Measurements from ENCODE around the gene MYO3B. TPM values are rescaled to one million over a fixed set of nuclear protein-coding genes. Genes with fewer than 3 reads are reported as not detected.

MYO3B gene
- total RNA-seq, 1 donor from 2014 or later: 0.17 TPM

DNA sequence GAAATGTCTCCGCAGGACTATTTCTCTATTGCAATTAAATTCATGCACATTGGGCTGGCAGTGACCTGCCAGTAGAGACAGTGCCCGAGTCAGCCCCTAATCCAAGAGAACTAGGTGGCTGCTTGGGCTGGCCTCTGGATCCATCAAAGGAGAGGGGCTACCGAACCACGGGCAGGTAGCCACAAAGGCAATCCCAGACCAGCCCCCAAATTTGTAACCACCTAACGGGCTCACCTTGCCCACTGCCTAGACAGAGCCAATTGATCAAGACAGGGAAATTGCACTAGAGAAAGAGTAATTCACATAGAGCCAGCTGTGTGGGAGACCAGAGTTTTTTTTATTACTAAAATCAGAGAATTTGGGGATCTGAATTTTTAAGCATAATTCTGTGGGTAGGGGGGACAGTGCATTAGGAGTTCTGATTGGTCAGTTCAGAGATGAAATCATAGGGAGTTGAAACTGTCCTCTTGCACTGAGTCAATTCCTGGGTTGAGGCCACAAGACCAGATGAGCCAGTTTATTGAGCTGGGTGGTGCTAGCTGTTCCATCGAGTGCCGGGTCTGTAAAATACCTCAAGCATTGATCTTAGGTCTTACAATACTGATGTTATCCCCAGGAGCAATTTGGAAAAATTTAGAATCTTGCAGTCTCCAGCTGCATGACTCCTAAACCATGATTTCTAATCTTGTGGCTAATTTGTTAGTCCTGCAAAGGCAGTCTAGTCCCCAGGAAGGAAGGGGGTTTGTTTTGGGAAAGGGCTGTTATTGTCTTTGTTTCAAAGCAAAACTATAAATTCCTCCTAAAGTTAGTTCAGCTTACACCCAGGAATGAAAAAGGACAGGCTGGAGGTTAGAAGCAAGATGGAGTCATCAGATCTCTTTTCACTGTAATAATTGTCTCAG, 276.8 kb downstream of the MYO3B start:
- no peak for DNase-seq
- Histone ChIP-seq H3K27ac (no peak overlapping the region), H3K4me3 (no peak overlapping the region), H3K9me3 (no peaks in the 10 kb centered on the region), H3K27me3 (no peaks in the 10 kb centered on the region), H3K36me3 (no peaks in the 10 kb centered on the region), H3K4me1 (no peaks in the 10 kb centered on the region)
- intact Hi-C loops (cut with DNase I): no loop called here
- ATAC-seq: no peak
- TF ChIP-seq, protein P1, sequence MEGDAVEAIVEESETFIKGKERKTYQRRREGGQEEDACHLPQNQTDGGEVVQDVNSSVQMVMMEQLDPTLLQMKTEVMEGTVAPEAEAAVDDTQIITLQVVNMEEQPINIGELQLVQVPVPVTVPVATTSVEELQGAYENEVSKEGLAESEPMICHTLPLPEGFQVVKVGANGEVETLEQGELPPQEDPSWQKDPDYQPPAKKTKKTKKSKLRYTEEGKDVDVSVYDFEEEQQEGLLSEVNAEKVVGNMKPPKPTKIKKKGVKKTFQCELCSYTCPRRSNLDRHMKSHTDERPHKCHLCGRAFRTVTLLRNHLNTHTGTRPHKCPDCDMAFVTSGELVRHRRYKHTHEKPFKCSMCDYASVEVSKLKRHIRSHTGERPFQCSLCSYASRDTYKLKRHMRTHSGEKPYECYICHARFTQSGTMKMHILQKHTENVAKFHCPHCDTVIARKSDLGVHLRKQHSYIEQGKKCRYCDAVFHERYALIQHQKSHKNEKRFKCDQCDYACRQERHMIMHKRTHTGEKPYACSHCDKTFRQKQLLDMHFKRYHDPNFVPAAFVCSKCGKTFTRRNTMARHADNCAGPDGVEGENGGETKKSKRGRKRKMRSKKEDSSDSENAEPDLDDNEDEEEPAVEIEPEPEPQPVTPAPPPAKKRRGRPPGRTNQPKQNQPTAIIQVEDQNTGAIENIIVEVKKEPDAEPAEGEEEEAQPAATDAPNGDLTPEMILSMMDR (IDR thresholded peaks at IDR 0.05): no peak

DNA sequence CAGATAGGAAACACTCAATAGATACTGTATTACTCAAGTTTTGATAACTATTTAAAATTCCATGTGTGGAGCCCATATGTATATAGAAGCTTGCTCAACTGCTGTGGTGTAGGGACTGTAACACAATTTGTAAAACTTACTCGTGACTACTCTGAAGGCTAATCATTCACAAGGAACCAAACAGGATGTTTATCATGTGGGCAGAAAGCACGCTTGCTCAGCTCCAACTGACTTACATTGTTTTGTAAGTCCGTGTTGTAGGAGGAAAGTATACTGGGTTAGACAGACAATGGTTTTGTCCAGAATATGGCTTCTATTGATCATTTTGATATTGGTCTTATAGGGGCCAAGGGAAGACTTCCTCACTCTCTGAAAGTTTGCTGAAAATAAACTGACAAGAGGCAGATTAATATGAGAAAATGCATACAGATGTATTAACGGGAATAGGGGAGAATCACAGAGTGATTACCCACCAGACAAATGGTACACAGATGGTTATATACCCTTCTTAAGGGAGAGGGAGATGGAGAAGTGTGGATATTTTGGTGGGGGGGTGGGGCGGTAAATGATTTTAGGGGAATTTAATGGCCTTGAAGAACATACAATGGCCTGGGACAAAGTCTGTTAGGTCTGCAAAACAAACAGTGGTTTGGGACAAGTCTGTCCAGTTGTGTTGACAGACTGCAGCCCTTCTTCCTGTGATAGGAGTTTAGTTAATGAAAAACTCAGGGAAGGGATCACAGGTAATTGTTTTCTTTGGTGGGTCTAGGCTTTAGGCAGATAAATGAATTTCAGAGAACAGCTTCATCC, 277.9 kb downstream of the MYO3B start:
- no peak for DNase-seq
- H3K4me3 ChIP-seq: no peak overlapping the region
- intact Hi-C loops (cut with DNase I): no loop called here
- no peaks in the 10 kb centered on the region for H3K9me3 ChIP-seq
- H3K36me3 ChIP-seq: no peaks in the 10 kb centered on the region
- no peaks in the 10 kb centered on the region for H3K4me1 ChIP-seq
- ATAC-seq: no peak
- H3K27ac ChIP-seq: no peak overlapping the region
- TF ChIP-seq, protein P1 (IDR thresholded peaks at IDR 0.05): no peak
- no peaks in the 10 kb centered on the region for H3K27me3 ChIP-seq

DNA sequence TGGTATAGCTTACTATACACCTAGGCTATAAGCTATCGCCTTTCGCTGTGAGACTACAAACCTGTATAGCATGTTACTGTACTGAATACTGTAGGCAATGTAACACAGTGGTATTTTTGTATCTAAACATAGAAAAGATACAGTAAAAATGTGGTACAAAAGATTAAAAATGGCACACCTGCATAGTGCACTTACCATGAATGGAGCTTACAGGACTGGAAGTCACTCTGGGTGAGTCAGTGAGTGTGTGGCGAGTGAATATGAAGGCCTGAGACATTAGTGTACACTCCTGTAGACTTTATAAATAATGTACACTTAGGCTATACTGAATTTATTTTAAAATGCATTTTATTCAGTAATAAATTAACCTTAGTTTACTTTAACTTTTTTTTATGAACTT, 279.0 kb downstream of the MYO3B start:
- intact Hi-C loops (cut with DNase I): no loop called here

DNA sequence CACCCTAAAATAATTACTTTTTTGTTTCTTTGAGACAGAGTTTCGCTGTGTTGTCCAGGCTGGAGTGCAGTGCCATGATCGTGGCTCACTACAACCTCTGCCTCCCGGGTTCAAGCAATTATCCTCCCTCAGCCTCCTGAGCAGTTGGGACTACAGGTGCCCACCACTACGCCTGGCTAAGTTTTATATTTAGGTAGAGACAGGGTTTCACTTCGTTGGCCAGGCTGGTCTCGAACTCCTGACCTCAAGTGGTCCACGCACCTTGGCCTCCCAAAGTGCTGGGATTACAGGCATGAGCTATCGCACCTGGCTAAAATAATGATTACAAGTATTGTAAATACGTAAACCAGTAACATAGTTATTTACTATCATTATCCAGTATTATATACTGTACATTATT, 279.8 kb downstream of the MYO3B start:
- ATAC-seq: no peak
- Histone ChIP-seq H3K27ac (no peak overlapping the region), H3K4me1 (no peaks in the 10 kb centered on the region), H3K4me3 (no peak overlapping the region), H3K27me3 (no peaks in the 10 kb centered on the region), H3K9me3 (no peaks in the 10 kb centered on the region), H3K36me3 (no peaks in the 10 kb centered on the region)
- TF ChIP-seq, protein P1 (IDR thresholded peaks at IDR 0.05): no peak
- DNase-seq: no peak
- intact Hi-C loops (cut with DNase I): no loop called here

More for the DNA sequence above, 279.0 kb downstream of the MYO3B start:
- no peaks in the 10 kb centered on the region for H3K27me3 ChIP-seq
- TF ChIP-seq, protein P1 (IDR thresholded peaks at IDR 0.05): no peak
- DNase-seq: no peak
- ATAC-seq: no peak
- no peaks in the 10 kb centered on the region for H3K36me3 ChIP-seq
- H3K27ac ChIP-seq: no peak overlapping the region
- no peaks in the 10 kb centered on the region for H3K9me3 ChIP-seq
- no peaks in the 10 kb centered on the region for H3K4me1 ChIP-seq
- no peak overlapping the region for H3K4me3 ChIP-seq

DNA sequence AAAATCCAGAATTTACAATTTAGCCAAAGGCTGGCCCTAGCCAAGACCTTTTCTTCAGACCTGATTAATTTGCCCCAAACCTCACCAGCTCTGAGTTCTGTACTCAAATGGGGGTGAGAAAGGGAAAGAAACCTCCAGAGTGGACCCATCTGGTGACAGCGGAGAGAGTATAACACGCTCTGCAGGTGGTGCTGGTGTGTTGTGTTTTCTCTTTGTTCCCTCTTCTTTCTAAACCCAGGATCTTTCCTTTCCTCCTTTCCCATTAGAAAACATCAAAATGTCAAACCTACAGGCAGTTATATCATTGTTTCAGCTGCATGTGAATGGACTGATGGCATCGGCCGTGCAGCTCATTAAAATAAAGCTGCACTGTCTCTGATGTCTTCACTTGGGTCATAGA, 283.9 kb downstream of the MYO3B start:
- H3K27ac ChIP-seq: no peak overlapping the region
- H3K4me1 ChIP-seq: no peaks in the 10 kb centered on the region
- no peak for ATAC-seq
- H3K36me3 ChIP-seq: no peaks in the 10 kb centered on the region
- H3K4me3 ChIP-seq: no peak overlapping the region
- H3K27me3 ChIP-seq: no peaks in the 10 kb centered on the region
- DNase-seq: no peak
- intact Hi-C loops (cut with DNase I): no loop called here
- no peaks in the 10 kb centered on the region for H3K9me3 ChIP-seq
- TF ChIP-seq, protein P1 (IDR thresholded peaks at IDR 0.05): no peak

Measured in upper lobe of right lung (tissue), 1 donor.